GM23248 (cell line): ENCODE measurements around the gene CHRM4.

ENCODE experiments used
- EZH2 ChIP-seq: fragments of 200-600 bp; sonication (generic); IDR thresholded peaks from 2 replicates; pipeline ENCODE4 v1.6.1; 2018; ENCODE audit warnings: antibody characterized with exemption, mild to moderate bottlenecking; ENCODE audit not compliant: insufficient read depth, poor library complexity, severe bottlenecking
- EZH2phosphoT487 ChIP-seq: fragments of 200-600 bp; sonication (generic); IDR thresholded peaks from 2 replicates; pipeline ENCODE4 v1.6.1; 2018; ENCODE audit warnings: antibody characterized with exemption, moderate library complexity, mild to moderate bottlenecking, low read depth; ENCODE audit not compliant: insufficient read depth

- TF ChIP-seq EZH2phosphoT487 (no peak), EZH2 (no peak)
Observed at GRCh38 chr11:46378296-46378695, 13.3 kb downstream of the CHRM4 start.
